GM12875 (cell line): ENCODE measurements around the gene INAVA.

Source experiments
- H3K4me3 ChIP-seq: one replicate; pipeline ENCODE4 v1.5.1; 2011; ENCODE audit warnings: low read depth, low read length, control low read depth
- TF ChIP-seq, protein P1 (sequence below): IDR thresholded peaks from 2 replicates; pipeline ENCODE4 v1.5.1; 2011; ENCODE audit warnings: low read depth, mild to moderate bottlenecking, control low read depth, inconsistent platforms, low read length, moderate library complexity, borderline replicate concordance; ENCODE audit not compliant: insufficient read depth

INAVA gene

DNA sequence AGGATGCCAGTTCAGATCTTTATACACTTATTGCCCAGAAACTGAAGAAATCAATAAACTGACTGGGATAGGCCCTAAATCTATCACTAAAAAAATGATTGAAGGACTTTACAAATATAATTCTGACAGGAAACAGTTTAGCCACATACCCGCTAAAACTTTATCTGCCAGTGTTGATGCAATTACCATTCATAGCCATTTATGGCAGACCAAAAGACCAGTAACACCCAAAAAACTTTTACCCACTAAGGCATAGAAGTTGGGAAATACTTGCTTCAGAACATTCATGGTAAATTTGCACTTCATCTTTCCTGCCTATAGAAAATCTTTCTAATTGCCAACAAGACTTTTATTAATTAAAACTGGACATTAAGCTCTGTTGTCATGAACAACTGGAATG lies 36.9 kb upstream of the INAVA start:
- TF ChIP-seq, protein P1, sequence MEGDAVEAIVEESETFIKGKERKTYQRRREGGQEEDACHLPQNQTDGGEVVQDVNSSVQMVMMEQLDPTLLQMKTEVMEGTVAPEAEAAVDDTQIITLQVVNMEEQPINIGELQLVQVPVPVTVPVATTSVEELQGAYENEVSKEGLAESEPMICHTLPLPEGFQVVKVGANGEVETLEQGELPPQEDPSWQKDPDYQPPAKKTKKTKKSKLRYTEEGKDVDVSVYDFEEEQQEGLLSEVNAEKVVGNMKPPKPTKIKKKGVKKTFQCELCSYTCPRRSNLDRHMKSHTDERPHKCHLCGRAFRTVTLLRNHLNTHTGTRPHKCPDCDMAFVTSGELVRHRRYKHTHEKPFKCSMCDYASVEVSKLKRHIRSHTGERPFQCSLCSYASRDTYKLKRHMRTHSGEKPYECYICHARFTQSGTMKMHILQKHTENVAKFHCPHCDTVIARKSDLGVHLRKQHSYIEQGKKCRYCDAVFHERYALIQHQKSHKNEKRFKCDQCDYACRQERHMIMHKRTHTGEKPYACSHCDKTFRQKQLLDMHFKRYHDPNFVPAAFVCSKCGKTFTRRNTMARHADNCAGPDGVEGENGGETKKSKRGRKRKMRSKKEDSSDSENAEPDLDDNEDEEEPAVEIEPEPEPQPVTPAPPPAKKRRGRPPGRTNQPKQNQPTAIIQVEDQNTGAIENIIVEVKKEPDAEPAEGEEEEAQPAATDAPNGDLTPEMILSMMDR, result no peak
- no peak overlapping the region for H3K4me3 ChIP-seq

DNA sequence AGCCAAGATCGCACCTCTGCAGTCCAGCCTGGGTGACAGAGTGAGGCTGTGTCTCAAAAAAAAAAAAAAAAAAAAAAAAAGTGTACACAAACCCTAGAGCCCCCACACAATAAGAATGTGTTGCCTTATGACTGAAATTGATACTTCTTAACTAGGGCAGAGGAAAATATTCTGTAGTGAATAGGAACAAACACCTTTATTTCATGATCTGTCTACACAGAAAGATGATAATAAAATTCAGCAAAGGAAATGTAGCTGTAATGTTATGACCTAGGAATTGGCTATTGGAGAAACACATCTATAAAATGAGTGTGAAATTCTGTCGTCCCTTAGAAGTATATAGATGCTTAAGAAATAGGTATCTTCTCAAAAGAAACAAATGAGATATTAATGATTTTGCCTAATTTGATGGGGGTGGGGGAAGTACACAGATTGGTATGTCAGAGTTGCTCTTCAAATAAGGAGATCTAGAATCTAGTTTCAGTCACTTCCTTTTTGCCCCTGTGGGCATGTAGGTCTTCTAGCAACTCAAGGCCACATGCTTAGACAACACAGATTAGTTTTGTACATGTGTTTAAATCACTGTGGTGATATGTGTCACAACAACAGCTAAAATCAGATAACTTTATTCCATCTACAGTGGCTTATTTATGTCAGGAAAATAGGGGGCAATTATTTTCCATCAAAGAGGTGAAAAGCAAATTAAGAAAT lies 32.6 kb upstream of the INAVA start:
- H3K4me3 ChIP-seq, result no peak overlapping the region
- TF ChIP-seq, protein P1, result no peak

DNA sequence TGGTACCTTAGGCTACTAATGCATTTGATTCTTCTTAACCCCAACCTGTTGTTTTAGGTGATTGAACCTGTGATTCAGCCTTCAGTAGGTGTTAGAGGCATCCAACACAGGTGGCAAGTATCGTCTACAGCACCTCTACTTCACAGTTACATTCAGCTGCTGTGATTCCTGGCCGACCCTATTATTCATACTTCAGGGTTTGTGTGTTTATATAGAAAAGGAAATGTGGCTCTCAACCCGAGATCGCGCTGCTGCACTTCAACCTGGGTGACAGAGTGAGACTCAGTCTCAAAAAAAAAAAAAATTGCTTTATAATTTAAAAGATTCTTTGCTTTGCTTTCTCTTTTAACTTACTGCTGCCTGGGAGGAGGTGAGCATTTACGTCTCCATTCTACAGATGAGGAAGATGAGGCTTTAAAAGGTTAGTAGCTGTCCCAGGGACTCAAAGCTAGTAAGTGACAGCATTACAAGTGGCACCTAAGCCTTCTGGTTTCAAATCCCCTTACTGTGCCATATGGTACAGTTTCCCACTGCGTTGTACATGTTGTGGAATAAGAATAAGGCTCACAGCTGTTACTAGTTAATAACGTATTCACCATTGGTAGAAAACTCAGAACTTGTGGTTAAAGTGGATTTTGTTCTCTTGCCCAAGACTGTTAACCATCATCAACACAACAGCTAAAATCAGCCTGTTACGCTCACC lies 31.8 kb upstream of the INAVA start:
- TF ChIP-seq, protein P1, result no peak
- no peak overlapping the region for H3K4me3 ChIP-seq

DNA sequence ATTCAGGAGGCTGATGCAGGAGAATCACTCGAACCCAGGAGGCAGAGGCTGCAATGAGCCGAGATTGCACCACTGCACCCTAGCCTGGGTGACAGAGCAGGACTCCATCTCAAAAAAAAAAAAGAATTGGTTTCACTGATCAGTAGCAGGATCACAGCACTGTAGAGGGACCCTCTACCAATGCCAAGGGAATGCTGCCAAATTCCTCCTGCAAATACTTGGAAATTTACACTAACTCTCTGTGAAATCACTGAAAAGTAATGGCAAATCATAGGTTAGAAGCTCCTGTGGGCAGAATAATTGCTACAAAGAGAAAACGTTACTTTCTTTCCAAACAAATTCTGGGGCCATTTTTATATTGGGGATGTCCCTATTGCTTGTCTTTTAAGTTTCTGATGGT lies 28.6 kb upstream of the INAVA start:
- no peak overlapping the region for H3K4me3 ChIP-seq
- TF ChIP-seq, protein P1, result no peak

DNA sequence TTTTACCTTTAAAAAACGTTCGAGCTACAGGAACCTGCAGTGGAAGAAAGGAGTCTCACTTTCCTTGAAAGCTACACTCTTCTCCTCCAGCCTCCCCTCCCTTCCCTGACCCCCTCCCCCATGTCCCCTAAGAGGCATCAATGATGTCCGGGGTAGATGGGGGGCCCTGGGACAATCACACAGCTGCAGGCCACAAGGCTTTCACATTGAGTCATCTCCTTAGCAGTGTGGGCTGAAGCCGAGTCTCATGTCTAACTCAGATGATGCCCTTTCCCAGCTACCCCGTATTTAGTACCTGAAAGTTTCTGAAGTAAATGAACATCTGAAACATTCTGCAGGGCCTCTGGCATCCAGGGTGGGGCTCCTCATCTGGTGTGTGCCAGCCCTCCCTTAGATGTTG lies 28.2 kb upstream of the INAVA start:
- TF ChIP-seq, protein P1, result no peak

DNA sequence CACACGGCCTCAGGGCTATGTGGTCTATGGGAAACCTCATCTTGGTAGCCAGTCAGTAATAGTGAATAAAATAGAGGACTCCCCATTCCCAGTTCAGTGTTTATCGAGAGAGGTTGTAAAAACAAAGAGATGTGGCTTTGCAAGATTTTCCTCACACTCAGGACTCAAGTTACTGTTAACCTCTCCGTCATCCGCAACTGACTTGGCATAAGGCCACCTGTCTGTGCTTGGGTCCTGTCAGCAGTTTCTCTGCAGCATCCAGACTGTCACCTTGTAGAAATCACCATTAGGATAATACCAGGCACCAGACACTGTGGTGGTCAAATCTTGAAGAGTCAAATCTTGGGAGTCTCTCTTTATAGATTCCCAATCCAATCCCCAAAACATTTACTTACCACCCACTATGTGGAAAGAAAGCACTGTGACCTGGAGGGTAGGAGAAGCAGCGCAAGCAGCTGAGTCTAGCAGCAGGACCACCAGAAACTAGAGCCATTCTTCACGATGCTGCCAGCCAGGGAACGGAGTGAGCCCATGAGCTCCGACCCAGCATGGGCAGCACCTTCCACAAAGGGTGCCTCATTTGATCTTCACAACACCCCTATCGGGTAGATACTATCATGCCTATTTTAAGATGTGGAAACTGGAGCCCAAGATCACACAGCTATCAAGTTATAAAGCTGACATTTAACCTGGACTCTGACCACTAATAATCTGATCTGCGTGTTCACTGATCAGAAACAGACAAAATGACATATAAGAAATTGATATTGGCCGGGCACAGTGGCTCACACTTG lies 27.5 kb upstream of the INAVA start:
- TF ChIP-seq, protein P1, result no peak
- peak overlapping the region; percentile 8 for H3K4me3 ChIP-seq

More for the DNA sequence above, 28.2 kb upstream of the INAVA start:
- no peak overlapping the region for H3K4me3 ChIP-seq
